ENCODE results near the gene RAVER2.
"Not testable (repeated sequence)": the region's sequence is repeated elsewhere in the genome, so short reads cannot be mapped to it uniquely, and the experiment has no call there.

Gene RAVER2

DNA sequence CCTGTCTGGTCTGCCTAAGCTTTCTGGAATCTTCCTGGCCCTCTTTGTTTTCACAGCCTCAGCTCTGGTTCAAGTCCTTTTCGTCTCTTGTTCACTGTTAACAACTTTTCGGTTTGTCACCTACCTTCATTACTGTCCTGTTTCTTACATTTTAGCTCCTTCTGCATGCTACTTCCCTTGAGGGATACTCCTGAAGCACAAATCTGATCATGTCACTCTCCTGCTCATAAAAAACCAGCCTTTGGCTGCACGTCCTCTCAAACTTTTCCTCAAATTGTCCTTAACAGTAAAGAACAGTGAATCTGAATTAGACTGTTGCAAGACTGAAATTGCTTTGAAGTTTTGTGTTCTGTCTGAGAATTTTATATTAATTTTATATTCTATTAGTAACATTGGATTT, 3.3 kb downstream of the RAVER2 start:
- no peak for DNase-seq (ENCODE audit: low read depth)

DNA sequence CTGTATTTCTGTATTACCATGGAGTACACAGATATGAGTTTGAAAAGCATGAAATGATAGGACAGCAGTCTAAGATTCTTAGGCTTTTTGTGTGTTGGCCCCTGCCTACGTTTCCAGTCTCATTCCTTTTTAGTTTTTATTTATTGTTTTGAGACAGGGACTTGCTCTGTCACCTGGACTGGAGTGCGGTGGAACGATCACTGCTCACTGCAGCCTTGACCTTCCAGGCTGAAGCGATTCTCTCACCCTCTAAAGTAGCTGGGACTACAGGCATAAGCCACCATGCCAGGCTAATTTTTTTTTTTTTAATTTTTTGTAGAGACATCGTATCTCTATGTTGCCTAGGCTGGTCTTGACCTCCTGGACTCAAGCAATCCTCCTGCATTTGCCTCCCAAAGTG, 3.8 kb downstream of the RAVER2 start:
- no peak for DNase-seq (ENCODE audit: low read depth)

- no peak for DNase-seq (ENCODE audit: low read depth)
Measured at GRCh38 chr1:64750092-64750491, 5.2 kb downstream of the RAVER2 start.

DNA sequence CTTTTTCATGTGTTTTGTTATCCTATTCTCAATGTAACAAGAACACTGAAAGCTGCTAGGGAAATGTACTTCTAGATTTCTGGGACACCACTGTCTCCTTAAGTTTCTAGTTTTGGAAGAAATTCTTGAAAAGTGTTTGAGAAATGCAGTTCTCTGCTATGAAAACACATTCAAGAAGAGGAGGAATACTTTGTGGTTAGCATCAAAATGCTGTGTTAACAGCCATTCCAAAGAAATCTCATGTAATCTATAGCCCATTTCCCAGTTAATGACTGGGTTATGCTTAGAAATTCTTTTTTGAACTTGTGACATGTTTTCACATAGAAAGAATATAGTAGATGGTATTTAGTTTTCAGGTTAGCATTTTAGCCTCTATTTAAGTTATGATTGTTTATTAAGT, 6.0 kb downstream of the RAVER2 start:
- no peak for DNase-seq (ENCODE audit: low read depth)

DNA sequence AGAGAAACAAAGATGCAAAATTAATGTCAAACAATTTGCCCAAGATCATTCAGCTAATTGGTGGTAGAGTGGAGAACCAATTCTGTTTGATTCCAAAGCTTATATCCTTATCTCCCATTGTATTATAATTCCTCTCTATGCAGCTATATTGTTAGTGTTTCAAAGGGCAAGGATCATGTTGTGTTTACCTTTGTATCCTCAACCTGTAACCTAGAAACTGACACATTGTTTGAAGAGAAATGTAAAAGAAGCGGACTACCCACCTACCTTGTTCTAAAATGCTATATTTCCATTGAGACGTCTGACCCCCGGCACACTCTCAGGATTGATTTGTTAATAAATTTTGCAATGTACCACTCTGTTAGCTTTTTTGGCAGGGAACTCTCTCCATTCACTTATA, 9.3 kb downstream of the RAVER2 start:
- DNase-seq (ENCODE audit: low read depth), result no peak

DNA sequence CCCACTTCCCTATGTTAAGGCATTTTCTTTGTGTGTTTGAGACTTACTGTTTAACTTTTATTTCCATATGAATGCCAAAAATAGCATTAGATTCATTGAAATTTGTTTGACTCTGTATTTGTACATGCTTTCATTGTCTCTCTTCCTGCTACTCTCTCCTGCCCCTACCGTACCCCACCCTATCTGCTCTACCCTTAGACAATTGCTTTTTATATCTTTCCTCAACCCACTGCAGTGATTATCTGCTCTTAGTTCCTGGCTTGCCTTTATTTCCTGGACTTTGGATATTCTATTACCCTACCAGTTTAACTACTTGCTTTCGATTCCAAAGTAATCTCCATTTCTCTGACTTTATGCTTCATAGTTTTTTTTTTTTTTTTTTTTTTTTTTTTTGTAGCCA, 10.5 kb downstream of the RAVER2 start:
- no peak for DNase-seq (ENCODE audit: low read depth)

DNA sequence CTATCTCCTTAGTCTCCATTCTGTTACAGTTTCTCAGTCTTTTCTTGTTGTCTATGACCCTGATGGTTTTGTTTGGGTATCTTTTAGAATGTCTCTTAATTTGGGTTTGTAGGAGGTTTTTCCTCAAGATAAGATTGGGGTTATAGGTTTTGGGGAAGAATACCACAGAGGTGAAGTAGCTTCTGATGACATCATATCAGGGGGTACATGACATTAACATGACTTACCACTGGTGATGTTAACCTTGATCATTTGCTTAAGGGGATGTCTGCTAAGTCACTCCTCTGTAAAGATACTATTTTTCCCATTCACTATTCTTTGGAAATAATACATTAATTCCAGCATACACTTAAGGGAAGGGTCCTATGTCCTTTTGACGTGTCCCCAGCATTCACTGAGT, 11.9 kb downstream of the RAVER2 start:
- no peak for DNase-seq (ENCODE audit: low read depth)

DNA sequence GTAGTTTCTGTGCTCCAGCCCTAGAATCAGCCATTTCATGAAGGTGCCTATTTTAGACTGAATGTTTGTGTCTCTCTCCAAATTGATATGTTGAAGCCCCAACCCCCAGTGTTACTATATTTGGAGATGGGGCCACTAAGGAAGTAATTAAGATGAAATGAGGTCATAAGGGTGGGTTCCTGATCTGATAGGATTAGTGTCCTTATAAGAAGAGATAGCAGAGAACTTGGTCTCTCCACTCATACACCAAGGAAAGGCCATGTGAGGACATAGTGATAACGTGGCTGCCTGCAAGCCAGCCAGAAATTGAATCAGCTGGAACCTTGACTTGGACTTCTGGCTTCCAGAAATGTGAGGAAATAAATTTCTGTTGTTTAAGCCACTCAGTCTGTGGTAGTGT, 12.3 kb downstream of the RAVER2 start:
- no peak for DNase-seq (ENCODE audit: low read depth)

DNA sequence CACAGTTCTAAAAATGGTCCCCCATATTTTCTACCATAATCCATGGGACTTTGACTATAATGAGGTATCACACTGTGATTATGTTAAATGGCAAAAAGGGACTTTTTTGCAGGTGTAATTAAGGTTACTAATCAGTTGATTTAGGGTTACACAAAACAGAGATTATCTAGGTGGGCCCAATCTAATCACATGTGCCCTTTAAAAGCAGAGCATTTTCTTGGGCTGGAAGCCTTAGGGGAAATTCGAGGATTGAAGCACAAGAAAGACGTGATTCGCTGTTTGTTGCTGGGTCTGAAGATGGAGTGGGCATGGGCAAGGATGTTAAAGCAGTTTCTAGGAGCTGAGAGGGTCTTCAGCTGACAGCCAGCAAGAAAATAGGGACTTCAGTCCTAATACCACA, 13.4 kb downstream of the RAVER2 start:
- no peak for DNase-seq (ENCODE audit: low read depth)

- no peak for DNase-seq (ENCODE audit: low read depth)
Measured at GRCh38 chr1:64759968-64760367, 15.1 kb downstream of the RAVER2 start.

GRCh38 chr1:64765012-64765411, 20.1 kb downstream of the RAVER2 start:
- DNase-seq (ENCODE audit: low read depth), result no peak

DNA sequence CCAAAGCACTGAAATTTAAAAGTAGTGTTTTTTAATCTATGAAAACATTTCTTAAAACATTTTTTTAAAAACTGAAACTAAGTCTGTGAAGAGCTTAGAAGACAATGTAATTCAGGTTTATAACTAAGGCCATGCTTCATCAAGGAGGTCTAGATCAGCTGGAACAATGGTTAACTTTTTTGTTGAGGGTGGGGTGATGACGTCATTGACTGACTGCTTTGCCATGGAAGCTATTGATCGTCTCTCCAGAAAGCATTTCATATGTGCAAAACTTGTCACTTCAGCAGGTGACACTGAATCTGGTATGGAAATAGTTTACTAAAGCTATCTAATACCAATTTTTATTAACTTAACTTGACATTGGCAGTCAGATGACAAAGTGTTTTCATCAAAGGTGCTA, 21.0 kb downstream of the RAVER2 start:
- DNase-seq (ENCODE audit: low read depth), result no peak

GRCh38 chr1:64766429-64766828, 21.6 kb downstream of the RAVER2 start:
- no peak for DNase-seq (ENCODE audit: low read depth)

- DNase-seq (ENCODE audit: low read depth), result no peak
Measured at GRCh38 chr1:64769482-64769881, 24.6 kb downstream of the RAVER2 start.

DNA sequence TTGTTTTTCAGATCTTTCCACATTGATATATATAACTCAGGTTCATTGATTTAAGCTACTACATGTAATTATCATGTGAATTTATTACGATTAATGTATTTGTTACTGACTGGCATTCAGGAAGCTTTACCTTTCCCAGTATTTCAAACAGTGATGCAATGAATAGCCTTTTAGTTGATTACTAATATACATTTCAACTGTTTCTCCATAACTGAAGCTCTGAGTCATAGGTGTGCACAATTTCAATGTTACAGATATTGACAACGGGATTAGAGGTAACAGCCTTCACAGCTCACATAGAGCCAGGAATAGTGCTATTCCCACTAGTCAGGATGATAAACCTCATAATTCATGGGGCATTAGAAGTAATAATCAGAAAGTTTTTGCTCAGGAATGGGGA, 25.1 kb downstream of the RAVER2 start:
- DNase-seq (ENCODE audit: low read depth), result no peak

GRCh38 chr1:64773306-64773705, 28.4 kb downstream of the RAVER2 start:
- DNase-seq (ENCODE audit: low read depth), result not testable (repeated sequence)

DNA sequence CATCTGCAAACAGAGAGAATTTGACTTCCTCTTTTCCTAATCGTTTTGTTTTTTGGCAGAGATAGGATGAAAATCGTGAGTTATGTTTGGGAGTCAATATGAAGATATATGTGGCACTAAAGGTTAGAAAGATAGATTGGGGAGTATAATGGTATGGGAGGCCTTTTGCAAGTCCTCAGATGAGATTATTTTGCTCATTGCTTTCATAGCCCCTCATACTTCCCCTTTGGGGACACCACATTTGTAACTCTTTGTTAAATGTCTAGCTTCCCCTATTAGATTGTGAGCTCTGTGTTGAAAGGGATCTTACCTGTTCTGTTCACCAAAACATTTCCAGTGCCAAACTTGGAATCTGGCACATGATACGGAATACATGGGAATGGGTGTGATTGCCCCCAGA, 30.2 kb downstream of the RAVER2 start:
- no peak for DNase-seq (ENCODE audit: low read depth)

- DNase-seq (ENCODE audit: low read depth), result not testable (repeated sequence)
Measured at GRCh38 chr1:64782044-64782443, 37.2 kb downstream of the RAVER2 start.

GRCh38 chr1:64782848-64783247, 38.0 kb downstream of the RAVER2 start:
- not testable (repeated sequence) for DNase-seq (ENCODE audit: low read depth)

- no peak for DNase-seq (ENCODE audit: low read depth)
Measured at GRCh38 chr1:64790832-64791487, 46.1 kb downstream of the RAVER2 start.

DNA sequence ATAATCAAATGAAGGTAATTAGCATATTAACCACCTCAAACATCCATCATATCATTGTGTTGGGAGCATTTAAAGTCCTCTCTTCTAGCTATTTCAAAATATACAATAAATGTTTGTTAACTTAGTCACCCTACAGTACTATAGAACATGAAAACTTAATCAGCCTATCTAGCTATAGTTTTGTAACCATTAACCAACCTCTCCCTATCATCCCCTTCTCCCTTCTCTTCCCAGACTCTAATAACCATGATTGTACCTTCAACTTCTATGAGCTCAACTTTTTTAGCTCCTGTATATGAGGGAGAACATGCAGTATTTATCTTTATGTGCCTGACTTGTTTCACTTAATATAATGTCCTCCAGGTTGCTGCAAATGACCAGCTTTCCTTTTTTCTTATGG, 54.0 kb downstream of the RAVER2 start:
- DNase-seq (ENCODE audit: low read depth), result no peak

GRCh38 chr1:64801851-64802523, 57.1 kb downstream of the RAVER2 start:
- DNase-seq (ENCODE audit: low read depth), result no peak

DNA sequence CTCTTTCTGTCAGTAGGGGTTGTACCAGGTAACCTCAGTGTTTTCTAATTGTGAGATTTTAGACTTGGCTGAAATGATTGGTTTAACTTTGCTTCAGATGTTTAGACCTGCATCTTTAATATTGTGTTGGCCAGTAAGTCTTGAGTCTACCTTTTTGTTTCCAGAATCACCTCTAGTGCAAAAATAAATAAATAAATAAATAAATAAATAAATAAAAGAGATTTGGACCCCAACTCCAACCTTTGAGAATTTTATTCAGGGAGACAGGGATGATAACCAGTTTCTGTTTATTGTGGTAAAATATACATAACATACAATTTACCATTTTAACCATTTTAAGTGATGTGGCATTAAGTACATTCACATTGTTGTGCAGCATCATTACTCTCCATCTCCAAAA, 64.4 kb downstream of the RAVER2 start:
- DNase-seq (ENCODE audit: low read depth), result no peak

- no peak for DNase-seq (ENCODE audit: low read depth)
Measured at GRCh38 chr1:64810001-64810400, 65.1 kb downstream of the RAVER2 start.
